ENCODE results near the gene GZF1. TPM values are rescaled to one million over a fixed set of nuclear protein-coding genes. Genes with fewer than 3 reads are reported as not detected.

The GZF1 gene
- total and polyA plus RNA-seq, 4 donors: 5.3 to 17.8 (median 14.6) TPM

DNA sequence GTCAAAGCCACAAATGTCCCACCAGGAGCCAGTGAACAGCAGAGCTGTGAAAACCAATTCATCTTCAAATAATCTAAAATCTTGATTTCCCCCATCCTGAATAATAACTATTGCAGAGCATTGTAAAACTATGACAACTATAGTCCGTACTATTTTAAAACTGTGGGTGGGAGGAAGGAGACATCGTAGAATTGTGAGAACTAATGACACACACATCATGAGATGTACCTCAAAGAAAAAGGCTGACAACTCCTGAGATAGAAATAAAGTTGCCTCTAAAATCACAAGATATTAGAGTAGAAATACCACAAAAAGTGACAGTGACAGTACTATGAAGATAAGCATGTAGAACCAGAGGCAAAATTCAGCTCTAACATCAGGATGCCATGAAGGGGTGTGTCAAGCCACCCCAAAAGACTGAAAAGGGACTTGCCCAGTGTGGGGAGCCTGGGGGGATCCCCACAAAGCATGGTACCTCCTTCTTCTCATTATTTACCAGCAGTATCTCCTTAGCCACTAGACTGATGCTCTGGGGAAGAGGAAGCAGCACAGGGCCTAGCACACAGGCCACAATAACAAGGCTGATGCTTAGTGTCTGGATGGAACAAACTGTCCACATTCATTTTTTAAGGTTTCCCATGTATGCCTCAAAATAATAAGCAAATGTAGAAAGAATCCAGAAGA is 45.9 kb downstream of the GZF1 start:
- no peaks in the 10 kb centered on the region for H3K27me3 ChIP-seq (ENCODE audit: control insufficient read depth in 3 of 3, insufficient read depth in 3 of 3, low read length in 2 of 3)
- peaks cover 0 to 31% (median 8%) of the 10 kb centered on the region in 5 donors for H3K4me1 ChIP-seq (ENCODE audit: control insufficient read depth in 5 of 5, insufficient read depth in 5 of 5, low read length in 5 of 5)
- no peak for DNase-seq
- H3K36me3 ChIP-seq (ENCODE audit: control insufficient read depth in 4 of 4, insufficient read depth in 4 of 4, low read length in 4 of 4): peaks cover 0 to 2% (median 0%) of the 10 kb centered on the region in 4 donors
- no peak for ATAC-seq (ENCODE audit: insufficient read depth, low FRiP score)
- H3K4me3 ChIP-seq: no peak overlapping the region
- no peak overlapping the region for H3K9ac ChIP-seq (ENCODE audit: insufficient read depth in 1 of 2, low read length in 2 of 2)
- no peak overlapping the region for H3K27ac ChIP-seq (ENCODE audit: low read depth in 1 of 2, low read length in 1 of 2)
- TF ChIP-seq, protein P1, sequence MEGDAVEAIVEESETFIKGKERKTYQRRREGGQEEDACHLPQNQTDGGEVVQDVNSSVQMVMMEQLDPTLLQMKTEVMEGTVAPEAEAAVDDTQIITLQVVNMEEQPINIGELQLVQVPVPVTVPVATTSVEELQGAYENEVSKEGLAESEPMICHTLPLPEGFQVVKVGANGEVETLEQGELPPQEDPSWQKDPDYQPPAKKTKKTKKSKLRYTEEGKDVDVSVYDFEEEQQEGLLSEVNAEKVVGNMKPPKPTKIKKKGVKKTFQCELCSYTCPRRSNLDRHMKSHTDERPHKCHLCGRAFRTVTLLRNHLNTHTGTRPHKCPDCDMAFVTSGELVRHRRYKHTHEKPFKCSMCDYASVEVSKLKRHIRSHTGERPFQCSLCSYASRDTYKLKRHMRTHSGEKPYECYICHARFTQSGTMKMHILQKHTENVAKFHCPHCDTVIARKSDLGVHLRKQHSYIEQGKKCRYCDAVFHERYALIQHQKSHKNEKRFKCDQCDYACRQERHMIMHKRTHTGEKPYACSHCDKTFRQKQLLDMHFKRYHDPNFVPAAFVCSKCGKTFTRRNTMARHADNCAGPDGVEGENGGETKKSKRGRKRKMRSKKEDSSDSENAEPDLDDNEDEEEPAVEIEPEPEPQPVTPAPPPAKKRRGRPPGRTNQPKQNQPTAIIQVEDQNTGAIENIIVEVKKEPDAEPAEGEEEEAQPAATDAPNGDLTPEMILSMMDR (IDR thresholded peaks at IDR 0.05; ENCODE audit: control extremely low read depth, extremely low read depth): no peak
- WGBS, 2 donors: 89 to 98% methylated on average over 2 of the region's 2 CpGs
- no peaks in the 10 kb centered on the region for H3K9me3 ChIP-seq (ENCODE audit: control insufficient read depth in 4 of 4, insufficient read depth in 3 of 4, low read length in 3 of 4)

DNA sequence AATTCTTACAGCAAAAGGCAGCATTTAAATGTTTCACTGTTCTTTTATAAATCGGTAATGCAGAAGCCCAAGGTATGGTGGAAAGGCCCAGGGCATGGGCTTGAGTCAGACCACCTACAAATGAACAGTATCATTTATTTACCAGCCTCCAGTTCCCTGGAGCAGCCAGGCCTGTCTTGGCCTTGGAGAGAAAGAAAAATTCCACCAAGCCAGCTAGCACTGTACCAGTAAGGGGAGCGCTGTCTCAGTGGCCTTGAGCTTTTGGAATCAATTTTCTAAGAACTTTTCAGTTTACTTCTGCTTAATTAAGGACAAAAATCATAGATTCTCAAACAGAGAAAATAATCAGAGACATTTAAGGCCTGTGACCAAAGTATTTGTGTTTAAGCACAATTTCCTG is 47.0 kb downstream of the GZF1 start:
- TF ChIP-seq, protein P1 (IDR thresholded peaks at IDR 0.05; ENCODE audit: control extremely low read depth, extremely low read depth): no peak
- Histone ChIP-seq H3K36me3 (ENCODE audit: control insufficient read depth in 4 of 4, insufficient read depth in 4 of 4, low read length in 4 of 4) (peaks cover 0 to 2% (median 0%) of the 10 kb centered on the region in 4 donors), H3K9ac (ENCODE audit: insufficient read depth in 1 of 2, low read length in 2 of 2) (no peak overlapping the region), H3K27ac (ENCODE audit: low read depth in 1 of 2, low read length in 1 of 2) (no peak overlapping the region), H3K4me1 (ENCODE audit: control insufficient read depth in 5 of 5, insufficient read depth in 5 of 5, low read length in 5 of 5) (peaks cover 0 to 26% (median 8%) of the 10 kb centered on the region in 5 donors), H3K27me3 (ENCODE audit: control insufficient read depth in 3 of 3, insufficient read depth in 3 of 3, low read length in 2 of 3) (no peaks in the 10 kb centered on the region), H3K9me3 (ENCODE audit: control insufficient read depth in 4 of 4, insufficient read depth in 3 of 4, low read length in 3 of 4) (no peaks in the 10 kb centered on the region), H3K4me3 (no peak overlapping the region)
- 96 to 100% methylated on average over 2 of the region's 2 CpGs for WGBS, 2 donors
- ATAC-seq (ENCODE audit: insufficient read depth, low FRiP score) (no peak), DNase-seq (no peak)

DNA sequence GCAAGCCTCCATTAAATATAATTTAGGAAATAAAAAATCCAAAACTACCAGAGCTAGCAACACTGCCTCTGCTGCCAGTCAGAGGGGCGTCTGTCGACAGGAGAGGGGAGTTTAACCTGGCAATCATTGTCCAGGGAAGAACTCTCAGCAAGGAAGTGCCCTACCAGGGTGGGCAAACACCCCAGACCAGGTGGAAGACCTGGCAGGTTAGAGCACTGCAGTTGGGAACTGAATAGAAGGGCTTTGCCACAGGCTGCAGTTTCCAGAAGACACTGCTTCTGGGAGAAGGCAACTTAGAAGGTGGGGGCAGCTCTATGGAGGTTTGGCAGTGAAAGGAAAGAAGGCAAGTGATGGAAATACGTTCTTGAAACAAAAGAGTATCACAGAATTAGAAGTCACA is 47.8 kb downstream of the GZF1 start:
- no peaks in the 10 kb centered on the region for H3K9me3 ChIP-seq (ENCODE audit: control insufficient read depth in 4 of 4, insufficient read depth in 3 of 4, low read length in 3 of 4)
- no peak overlapping the region for H3K4me3 ChIP-seq
- TF ChIP-seq, protein P1 (IDR thresholded peaks at IDR 0.05; ENCODE audit: control extremely low read depth, extremely low read depth): no peak
- H3K36me3 ChIP-seq (ENCODE audit: control insufficient read depth in 4 of 4, insufficient read depth in 4 of 4, low read length in 4 of 4): no peaks in the 10 kb centered on the region
- no peak overlapping the region for H3K9ac ChIP-seq (ENCODE audit: insufficient read depth in 1 of 2, low read length in 2 of 2)
- no peak for DNase-seq
- peaks cover 0 to 22% (median 5%) of the 10 kb centered on the region in 5 donors for H3K4me1 ChIP-seq (ENCODE audit: control insufficient read depth in 5 of 5, insufficient read depth in 5 of 5, low read length in 5 of 5)
- WGBS, 2 donors: 88 to 94% methylated on average over 3 of the region's 3 CpGs
- H3K27me3 ChIP-seq (ENCODE audit: control insufficient read depth in 3 of 3, insufficient read depth in 3 of 3, low read length in 2 of 3): no peaks in the 10 kb centered on the region
- ATAC-seq (ENCODE audit: insufficient read depth, low FRiP score): no peak
- H3K27ac ChIP-seq (ENCODE audit: low read depth in 1 of 2, low read length in 1 of 2): no peak overlapping the region

Measured in lung (tissue), 12 donors.